Measurements from ENCODE around the gene CBLL2.
"Not testable (repeated sequence)": the region's sequence is repeated elsewhere in the genome, so short reads cannot be mapped to it uniquely, and the experiment has no call there.

The CBLL2 gene
- long read RNA-seq, donor 1, result 0 reads
- long read RNA-seq, donor 2, result 0 reads
- long read RNA-seq, donor 3, result 0 reads
- long read RNA-seq, donor 4, result 0 reads
- long read RNA-seq, donor 5, result 0 reads
- long read RNA-seq, donor 6, result 0 reads
- long read RNA-seq, donor 7, result 0 reads
- long read RNA-seq, donor 8, result 0 reads

GRCh38 chrX:22272613-22273012 is at the start of gene CBLL2:
Gene CBLL2 (plus strand): TSS chrX:22272913. CDS start chrX:22272992, 79 bp downstream.
- DNase-seq, result no peak

GRCh38 chrX:22234380-22234779 is 38.3 kb upstream of the CBLL2 start:
- DNase-seq, result no peak

GRCh38 chrX:22237479-22237878 is 35.2 kb upstream of the CBLL2 start:
- no peak for DNase-seq

GRCh38 chrX:22246620-22247019 is 26.1 kb upstream of the CBLL2 start:
- DNase-seq, result no peak

- DNase-seq, result no peak
These were observed 25.5 kb upstream of the CBLL2 start for GRCh38 chrX:22247169-22247568.

GRCh38 chrX:22248401-22248800 is 24.3 kb upstream of the CBLL2 start:
- no peak for DNase-seq

GRCh38 chrX:22249371-22249770 is 23.3 kb upstream of the CBLL2 start:
- no peak for DNase-seq

- DNase-seq, result no peak
These were observed 4.0 kb upstream of the CBLL2 start for GRCh38 chrX:22268706-22269105.

GRCh38 chrX:22273714-22274317 is 1.1 kb downstream of the CBLL2 start:
- no peak for DNase-seq

GRCh38 chrX:22276781-22277180 is 4.1 kb downstream of the CBLL2 start:
- no peak for DNase-seq

- DNase-seq, result no peak
These were observed 5.7 kb downstream of the CBLL2 start for GRCh38 chrX:22278375-22278774.

- not testable (repeated sequence) for DNase-seq
These were observed 16.5 kb downstream of the CBLL2 start for GRCh38 chrX:22289209-22289608.

GRCh38 chrX:22296871-22297270 is 24.2 kb downstream of the CBLL2 start:
- no peak for DNase-seq

GRCh38 chrX:22300130-22300529 is 27.4 kb downstream of the CBLL2 start:
- DNase-seq, result no peak

- no peak for DNase-seq
These were observed 38.1 kb downstream of the CBLL2 start for GRCh38 chrX:22310779-22311178.

GRCh38 chrX:22313766-22314165 is 41.1 kb downstream of the CBLL2 start:
- DNase-seq, result no peak

GRCh38 chrX:22314211-22314610 is 41.5 kb downstream of the CBLL2 start:
- DNase-seq, result no peak

GRCh38 chrX:22314692-22315091 is 42.0 kb downstream of the CBLL2 start:
- no peak for DNase-seq

GRCh38 chrX:22315151-22315550 is 42.4 kb downstream of the CBLL2 start:
- DNase-seq, result no peak

- DNase-seq, result no peak
These were observed 47.6 kb downstream of the CBLL2 start for GRCh38 chrX:22320236-22320873.

GRCh38 chrX:22323541-22323940 is 50.8 kb downstream of the CBLL2 start:
- DNase-seq, result no peak
